ENCODE measurements around the gene CHRM1.

The CHRM1 gene

DNA sequence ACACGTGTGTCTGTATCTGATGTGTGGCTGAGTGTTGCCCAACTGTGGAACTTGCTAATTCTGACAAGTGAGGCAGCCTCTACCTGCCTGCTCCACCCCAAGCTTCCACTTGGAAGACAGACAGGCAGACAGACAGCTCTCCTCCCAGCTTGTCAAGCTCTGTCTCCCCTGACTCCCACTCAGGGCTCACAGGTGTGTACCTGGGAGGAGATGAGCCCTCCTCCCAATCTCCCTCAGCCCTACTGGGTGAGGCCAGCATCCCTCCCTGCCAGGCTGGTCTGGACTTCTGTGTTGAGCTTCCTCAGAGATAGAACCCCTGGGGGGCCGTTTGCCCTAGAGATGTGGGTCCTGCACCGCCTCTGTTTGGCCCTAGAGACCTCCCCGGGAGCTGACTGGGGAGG is 1.0 kb upstream of the CHRM1 start:
- POLR2A ChIA-PET: no interaction called here

GRCh38 chr11:62921573-62922188 is 518 bp upstream of the CHRM1 start:
- POLR2A ChIA-PET: no interaction called here
- CTCF ChIA-PET: interaction anchor here (8.7 kb wide), 1 partner anchor 15 kb away, joined by 97 read pairs; no protein-coding TSS in a partner anchor
- TF ChIP-seq, protein P1, sequence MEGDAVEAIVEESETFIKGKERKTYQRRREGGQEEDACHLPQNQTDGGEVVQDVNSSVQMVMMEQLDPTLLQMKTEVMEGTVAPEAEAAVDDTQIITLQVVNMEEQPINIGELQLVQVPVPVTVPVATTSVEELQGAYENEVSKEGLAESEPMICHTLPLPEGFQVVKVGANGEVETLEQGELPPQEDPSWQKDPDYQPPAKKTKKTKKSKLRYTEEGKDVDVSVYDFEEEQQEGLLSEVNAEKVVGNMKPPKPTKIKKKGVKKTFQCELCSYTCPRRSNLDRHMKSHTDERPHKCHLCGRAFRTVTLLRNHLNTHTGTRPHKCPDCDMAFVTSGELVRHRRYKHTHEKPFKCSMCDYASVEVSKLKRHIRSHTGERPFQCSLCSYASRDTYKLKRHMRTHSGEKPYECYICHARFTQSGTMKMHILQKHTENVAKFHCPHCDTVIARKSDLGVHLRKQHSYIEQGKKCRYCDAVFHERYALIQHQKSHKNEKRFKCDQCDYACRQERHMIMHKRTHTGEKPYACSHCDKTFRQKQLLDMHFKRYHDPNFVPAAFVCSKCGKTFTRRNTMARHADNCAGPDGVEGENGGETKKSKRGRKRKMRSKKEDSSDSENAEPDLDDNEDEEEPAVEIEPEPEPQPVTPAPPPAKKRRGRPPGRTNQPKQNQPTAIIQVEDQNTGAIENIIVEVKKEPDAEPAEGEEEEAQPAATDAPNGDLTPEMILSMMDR (IDR thresholded peaks at IDR 0.05; ENCODE audit: control extremely low read depth, extremely low read depth, low read depth, missing control alignments): no peak
- DNase-seq (ENCODE audit: extremely low spot score): no peak

More for the DNA sequence above, 1.0 kb upstream of the CHRM1 start:
- TF ChIP-seq, protein P1 (IDR thresholded peaks at IDR 0.05; ENCODE audit: control extremely low read depth, extremely low read depth, low read depth, missing control alignments): no peak
- no peak for DNase-seq (ENCODE audit: extremely low spot score)
- CTCF ChIA-PET: interaction anchor here (8.7 kb wide), 1 partner anchor 15 kb away, joined by 97 read pairs; no protein-coding TSS in a partner anchor

- TF ChIP-seq, protein P1 (IDR thresholded peaks at IDR 0.05; ENCODE audit: control extremely low read depth, extremely low read depth, low read depth, missing control alignments): no peak
- DNase-seq (ENCODE audit: extremely low spot score): no peak
- ChIA-PET CTCF (interaction anchor here (0.7 to 8.7 kb wide), 5 partner anchors 13 to 115 kb away, joined by 3 to 97 read pairs (median 3); no protein-coding TSS in a partner anchor), POLR2A (interaction anchor here (0.5 to 0.6 kb wide), 2 partner anchors 414 to 1405 kb away, joined by 5 to 6 read pairs; no protein-coding TSS in a partner anchor)
These were observed 1.1 kb downstream of the CHRM1 start for GRCh38 chr11:62919898-62920640.

DNA sequence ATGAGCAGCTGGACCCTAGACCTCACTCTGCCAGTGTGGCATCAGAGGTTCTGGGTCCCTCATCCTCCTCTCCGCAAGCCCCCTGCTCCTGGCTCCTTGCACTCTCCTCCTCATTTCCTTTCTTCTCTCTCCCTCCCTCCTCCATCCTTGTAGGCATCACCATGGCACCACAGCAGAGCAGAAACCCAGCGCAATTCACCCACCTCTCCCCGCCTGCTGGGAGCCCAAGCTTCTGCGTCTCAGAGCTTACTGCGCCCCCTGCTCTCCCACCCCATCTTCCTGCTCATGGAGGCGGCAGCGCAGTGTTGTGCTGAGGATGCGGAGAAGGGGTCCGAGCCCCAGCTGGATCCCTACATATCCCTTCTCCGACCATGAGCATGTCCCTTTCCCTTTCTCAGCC is 1.7 kb downstream of the CHRM1 start:
- ChIA-PET POLR2A (interaction anchor here (0.5 to 0.6 kb wide), 3 partner anchors 32 to 1405 kb away, joined by 5 to 6 read pairs (median 6); no protein-coding TSS in a partner anchor), CTCF (interaction anchor here (1.1 to 8.7 kb wide), 5 partner anchors 13 to 116 kb away, joined by 3 to 97 read pairs (median 9); no protein-coding TSS in a partner anchor)
- DNase-seq (ENCODE audit: extremely low spot score): no peak
- TF ChIP-seq, protein P1 (IDR thresholded peaks at IDR 0.05; ENCODE audit: control extremely low read depth, extremely low read depth, low read depth, missing control alignments): no peak

GRCh38 chr11:62918531-62918930 is 2.6 kb downstream of the CHRM1 start:
- CTCF ChIA-PET: interaction anchor here (1.1 to 8.7 kb wide), 5 partner anchors 12 to 117 kb away, joined by 3 to 97 read pairs (median 9); no protein-coding TSS in a partner anchor
- POLR2A ChIA-PET: interaction anchor here (0.6 kb wide), 1 partner anchor 526 kb away, joined by 4 read pairs; no protein-coding TSS in a partner anchor
- TF ChIP-seq, protein P1 (IDR thresholded peaks at IDR 0.05; ENCODE audit: control extremely low read depth, extremely low read depth, low read depth, missing control alignments): no peak
- no peak for DNase-seq (ENCODE audit: extremely low spot score)

- no peak for DNase-seq (ENCODE audit: extremely low spot score)
- ChIA-PET CTCF (interaction anchor here (2.8 to 8.7 kb wide), 3 partner anchors 11 to 106 kb away, joined by 9 to 97 read pairs (median 14); no protein-coding TSS in a partner anchor), POLR2A (no interaction called here)
- TF ChIP-seq, protein P1 (IDR thresholded peaks at IDR 0.05; ENCODE audit: control extremely low read depth, extremely low read depth, low read depth, missing control alignments): no peak
These were observed 3.2 kb downstream of the CHRM1 start for GRCh38 chr11:62917906-62918502.

Measured in GM10248 (cell line).